HG03571 (cell line): ENCODE results near the gene KIF12.
"Not testable (repeated sequence)": the region's sequence is repeated elsewhere in the genome, so short reads cannot be mapped to it uniquely, and the experiment has no call there.

Experiments used
- ATAC-seq: cut with Tn5 transposase; IDR thresholded peaks from one replicate; pipeline ENCODE4 v1.9.1; 2021; ENCODE audit not compliant: unreplicated experiment

KIF12 gene

GRCh38 chr9:114098936-114099668 lies at the start of gene KIF12:
Gene KIF12 (minus strand): TSS chr9:114099292. CDS start chr9:114099276, 16 bp downstream.
- no peak for ATAC-seq

DNA sequence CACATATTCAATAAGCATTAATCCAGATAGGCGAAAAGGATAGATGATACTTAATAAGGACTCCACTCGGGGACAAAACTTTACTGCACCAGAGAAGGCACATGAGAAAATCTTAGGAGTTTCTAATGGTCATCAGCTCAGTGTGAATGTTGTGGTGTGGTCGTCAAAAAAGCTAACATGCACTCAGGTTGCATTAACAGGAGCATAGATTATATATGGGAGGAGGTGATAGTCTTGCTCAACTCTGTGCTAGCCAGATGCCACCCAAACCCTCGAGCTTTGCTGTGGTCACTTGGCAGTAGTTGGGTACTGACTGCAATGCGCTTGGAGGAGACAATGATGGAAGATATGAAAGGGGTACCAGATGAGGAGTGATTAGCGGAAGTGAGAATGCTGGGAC lies 47.6 kb upstream of the KIF12 start:
- no peak for ATAC-seq

- ATAC-seq: no peak
These were observed 44.1 kb upstream of the KIF12 start for GRCh38 chr9:114143234-114143633.

- no peak for ATAC-seq
These were observed 42.7 kb upstream of the KIF12 start for GRCh38 chr9:114141553-114142402.

DNA sequence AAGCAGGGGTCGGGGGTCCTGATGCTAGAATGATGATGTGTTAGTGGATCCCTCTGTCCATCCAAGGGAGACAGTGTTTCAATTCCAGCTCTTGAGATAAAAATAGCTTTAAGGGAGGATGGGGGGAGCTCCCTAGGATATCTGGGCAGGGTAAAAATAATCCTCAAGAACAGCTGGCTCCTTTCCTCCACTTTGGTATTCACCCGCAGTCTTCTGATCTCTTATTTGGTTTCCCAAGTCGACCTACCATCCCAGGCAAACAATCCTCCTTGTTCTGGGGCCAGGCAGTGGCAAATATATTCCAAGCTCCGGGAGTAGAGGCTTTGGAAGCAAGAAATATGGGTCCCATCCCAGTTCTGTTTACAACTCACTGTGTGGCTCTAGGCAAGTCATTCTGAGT lies 41.8 kb upstream of the KIF12 start:
- no peak for ATAC-seq

- no peak for ATAC-seq
These were observed 41.3 kb upstream of the KIF12 start for GRCh38 chr9:114140401-114140800.

GRCh38 chr9:114139071-114139470 lies 40.0 kb upstream of the KIF12 start:
- ATAC-seq: no peak

GRCh38 chr9:114138552-114138971 lies 39.5 kb upstream of the KIF12 start:
- no peak for ATAC-seq

- ATAC-seq: no peak
These were observed 38.7 kb upstream of the KIF12 start for GRCh38 chr9:114137831-114138230.

DNA sequence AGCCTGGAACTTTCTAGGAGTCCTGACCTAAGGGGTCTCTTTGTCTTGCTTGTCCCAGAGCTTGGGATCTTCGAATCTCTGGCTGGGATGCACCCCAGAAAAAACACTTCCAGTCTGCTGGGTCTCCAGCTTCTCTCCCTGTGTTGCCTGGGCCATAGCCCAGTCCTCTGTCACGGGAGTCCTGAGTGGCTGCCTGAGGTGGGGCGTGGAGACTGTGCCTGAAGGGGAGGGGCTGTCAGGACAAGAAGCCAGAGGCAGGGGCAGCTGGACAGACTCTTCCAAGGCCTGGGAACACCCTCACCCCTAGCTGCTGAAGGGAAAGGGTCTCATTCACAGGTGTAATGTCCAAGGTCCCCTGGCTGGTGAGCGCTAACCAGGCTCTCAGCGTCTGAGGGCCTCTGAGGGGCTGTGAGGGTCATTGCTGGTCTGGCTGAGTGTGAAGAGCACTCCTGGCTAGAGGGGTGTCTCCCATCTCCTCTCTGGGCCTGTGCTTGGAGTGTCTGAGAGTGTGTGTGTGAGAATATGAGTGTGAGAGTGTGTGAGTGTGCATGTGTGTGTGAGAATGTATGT lies 35.8 kb upstream of the KIF12 start:
- ATAC-seq: no peak

GRCh38 chr9:114132550-114132918 lies 33.4 kb upstream of the KIF12 start:
- no peak for ATAC-seq

DNA sequence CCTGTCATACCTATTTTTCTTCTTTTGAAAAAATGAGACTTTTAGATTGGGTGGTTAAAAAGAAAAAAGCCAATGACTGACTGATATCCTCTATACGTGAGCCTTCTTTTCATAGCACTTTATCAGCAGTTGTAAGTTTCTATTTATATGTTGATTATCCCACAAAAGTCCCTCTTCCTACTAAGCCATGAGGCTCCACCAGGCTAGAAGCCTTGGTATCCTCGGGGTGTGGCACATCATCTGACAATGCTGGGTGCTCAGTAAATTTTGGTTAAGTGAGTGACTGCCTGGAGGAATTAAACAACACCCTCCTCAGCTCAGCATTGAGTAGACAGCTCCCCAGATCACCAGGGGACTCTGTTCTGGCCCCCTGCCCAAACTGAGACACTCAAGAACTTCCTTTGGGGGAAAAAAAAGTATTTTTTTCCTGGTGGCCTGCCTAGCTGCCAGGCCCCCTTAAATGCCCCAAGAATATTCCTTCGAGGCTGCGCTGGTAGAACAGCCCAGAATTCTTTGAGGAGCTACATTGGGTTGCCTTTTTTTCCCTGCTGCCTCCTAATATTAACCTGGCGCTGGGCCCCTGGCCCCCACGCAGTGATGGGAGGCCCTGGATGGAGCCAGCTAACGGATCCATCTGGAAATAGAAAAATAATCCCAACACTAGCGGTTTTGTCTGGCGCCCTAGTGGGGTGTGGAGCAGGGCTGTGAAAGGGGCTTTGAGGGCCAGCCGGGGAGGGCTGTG lies 32.9 kb upstream of the KIF12 start:
- ATAC-seq: no peak

DNA sequence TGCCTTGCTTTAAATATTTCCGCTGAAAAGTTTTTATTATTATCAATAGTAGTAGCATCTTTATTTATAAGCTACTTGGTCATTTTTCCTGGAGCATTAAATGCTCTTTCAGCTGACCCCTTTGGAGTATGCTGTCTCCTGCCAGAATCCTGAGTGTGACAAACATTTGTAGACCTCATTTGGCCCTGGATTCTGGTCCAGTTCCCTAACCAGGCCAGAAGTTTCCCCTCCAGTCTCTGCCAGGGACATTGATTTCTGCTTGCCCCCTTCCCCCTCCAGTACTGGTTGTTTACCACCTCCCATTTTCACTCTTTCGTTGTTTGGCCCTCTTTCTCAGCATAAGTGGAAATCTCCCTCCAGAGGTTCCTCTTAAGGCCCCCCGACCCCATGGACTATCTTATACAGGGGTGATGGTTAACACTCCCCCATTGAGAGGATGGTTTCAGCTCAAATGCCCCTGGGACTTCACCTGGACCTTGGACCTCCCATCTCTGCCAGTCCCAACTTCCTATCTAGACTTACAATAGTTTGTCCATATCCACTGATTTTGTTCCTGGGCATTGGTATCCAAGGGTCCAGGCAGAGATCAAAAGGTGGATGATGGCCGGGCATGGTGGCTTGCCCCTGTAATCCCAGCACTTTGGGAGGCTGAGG lies 31.7 kb upstream of the KIF12 start:
- ATAC-seq: no peak

DNA sequence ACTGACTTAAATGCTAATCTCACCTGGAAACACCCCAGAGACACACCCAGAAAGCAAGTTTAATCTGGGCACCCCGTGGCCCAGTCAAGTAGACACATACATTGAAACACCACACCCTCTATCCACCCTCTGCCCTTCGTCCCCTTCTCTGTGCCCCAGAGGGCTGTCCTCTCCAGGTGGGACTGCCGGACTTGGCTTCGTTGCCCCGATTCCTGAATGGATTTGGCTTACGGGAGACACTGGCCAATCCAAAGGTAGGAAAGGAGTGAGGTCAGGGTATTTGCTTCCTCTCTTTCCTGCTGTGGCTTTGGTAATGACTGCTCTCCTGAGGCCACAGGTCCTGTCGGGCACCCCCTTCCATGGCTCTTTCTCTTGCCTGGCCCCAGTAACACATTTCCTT lies 31.0 kb upstream of the KIF12 start:
- no peak for ATAC-seq

DNA sequence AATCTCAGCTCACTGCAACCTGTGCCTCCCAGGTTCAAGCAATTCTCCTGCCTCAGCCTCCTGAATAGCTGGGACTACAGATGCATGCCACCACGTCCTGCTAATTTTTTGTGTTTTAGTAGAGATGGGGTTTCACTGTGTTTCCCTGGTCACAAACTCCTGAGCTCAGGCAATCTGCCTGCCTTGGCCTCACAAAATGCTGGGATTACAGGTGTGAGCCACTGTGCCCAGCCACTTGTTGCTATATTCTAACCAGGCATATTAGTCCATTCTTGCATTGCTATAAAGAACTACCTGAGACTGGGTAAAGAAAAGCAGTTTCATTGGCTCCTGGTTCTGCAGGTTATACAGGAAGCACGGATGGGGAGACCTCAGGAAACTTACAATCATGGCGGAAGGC lies 29.7 kb upstream of the KIF12 start:
- ATAC-seq: not testable (repeated sequence)

DNA sequence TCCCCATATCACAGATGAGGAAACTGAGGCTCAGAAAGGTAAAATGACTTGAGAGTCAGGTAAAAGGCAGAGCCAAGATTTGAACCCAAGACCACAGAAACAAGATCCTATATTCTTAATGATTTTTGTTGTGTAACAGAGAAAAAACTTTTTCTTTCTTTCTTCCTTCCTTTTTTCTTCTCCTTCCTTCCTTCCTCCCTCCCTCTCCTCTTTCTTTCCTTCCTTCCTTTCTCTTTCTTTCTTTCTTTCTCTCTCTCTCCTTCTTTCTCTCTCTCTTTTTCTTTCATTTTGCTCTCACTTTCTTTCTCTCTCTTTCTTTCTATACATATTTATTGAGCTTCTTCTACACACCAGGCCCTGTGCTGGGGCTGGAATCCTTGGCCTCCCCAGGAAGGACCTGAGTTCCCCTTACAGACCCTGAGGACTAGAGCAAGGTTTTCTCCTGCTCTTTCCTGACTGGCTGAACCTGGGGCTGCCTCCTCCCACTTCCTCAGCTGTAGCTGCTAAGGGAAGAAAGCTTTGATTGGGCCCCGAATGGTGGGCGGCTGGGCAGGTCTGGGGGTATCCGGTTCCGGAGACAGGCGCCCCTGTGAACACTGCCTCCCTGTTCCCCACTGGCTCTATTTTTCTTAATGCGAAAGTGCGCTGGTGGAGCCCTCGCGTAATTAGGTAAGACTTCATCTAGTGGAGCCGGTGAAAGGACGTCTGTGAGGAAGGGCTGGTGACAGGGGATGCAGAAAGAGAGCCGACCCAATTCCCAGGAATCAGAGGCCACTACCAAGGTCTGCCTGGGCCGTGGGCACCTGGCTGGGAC lies 27.4 kb upstream of the KIF12 start:
- ATAC-seq: no peak

DNA sequence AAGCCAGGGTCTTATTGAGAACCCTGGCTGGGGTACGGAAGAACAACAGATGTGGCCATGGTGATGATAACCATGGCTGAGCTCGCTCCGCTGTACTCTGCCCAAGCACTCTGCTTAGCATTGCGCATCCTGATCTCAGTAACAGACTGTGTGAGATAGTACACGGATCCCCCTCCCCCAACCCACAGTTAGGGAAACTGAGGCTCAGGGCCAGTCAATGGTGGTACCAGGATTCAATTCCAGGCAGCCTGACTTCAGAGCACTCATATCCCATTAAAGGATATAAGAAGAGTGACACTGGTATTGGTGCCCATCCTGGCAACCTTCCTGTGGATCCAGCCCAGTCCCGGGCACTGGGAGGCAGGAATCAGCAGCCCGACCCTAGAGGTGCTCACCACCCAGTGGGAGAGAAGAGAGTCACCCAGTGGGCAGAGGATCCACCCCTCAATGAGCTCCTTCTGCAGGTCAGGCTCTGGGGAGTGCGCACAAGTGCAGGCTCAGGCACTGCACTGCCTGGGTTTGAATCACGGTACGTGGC lies 26.5 kb upstream of the KIF12 start:
- no peak for ATAC-seq

DNA sequence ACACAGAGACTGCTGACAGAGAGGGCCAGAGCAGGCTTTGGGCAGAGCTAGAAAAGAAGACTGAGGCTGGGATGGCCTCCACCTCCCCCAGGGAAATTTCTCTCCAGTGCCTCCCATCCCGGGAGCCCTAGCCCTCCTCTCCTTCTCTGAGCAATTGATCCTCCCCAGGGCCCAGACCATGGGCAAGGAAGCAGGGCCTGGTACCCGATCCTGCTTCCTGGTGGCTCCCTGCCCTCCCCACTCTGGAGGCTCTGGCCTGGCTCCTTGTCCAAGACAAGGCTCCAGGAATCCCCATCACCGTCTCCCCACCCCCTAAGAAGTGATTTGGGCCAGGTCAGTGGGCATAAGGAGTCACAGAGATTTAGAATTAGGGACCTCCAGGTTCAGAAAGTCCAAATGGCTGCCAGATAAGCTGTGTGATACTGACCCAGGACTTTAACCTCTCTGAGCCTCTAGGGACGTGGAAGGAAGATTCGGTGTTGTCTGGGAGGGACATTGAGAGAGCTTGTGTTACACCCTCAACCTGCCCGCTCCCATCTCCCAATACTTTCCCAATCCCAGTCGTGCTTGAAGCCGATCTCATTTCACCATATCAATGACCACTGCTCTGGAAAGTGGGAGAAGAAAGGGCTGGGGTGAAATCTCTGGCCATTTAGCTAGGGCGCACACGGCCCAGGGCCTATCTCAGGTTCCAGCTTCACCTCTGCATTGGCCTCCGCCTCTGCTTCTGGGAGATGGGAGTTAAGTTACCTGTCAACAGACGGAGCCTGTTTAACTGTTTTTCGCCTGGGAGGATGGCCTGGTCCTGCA lies 25.8 kb upstream of the KIF12 start:
- ATAC-seq: no peak

- no peak for ATAC-seq
These were observed 25.0 kb upstream of the KIF12 start for GRCh38 chr9:114124138-114124537.
